Measurements from ENCODE around the gene TNFRSF14. TPM values are rescaled to one million over a fixed set of nuclear protein-coding genes. Genes with fewer than 3 reads are reported as not detected.

TNFRSF14 gene
- total and polyA plus RNA-seq, 2 of the 13 experiments (the other 11 are each of a cell fraction or from before 2014, with no cell fraction given): 11.9 to 49.9 TPM

- 0 out of 2 replicates have a peak, but pooled peaks have one; percentile 38 for TF ChIP-seq ZFP91 (CRISPR knock-in tag; IDR thresholded peaks at IDR 0.05; ENCODE audit: borderline replicate concordance)
- no peak for TF ChIP-seq ZNF18 (CRISPR knock-in tag; IDR thresholded peaks at IDR 0.05; ENCODE audit: insufficient replicate concordance)
- TF ChIP-seq SYNCRIP (IDR thresholded peaks at IDR 0.05; ENCODE audit: insufficient read depth, low read depth, low read length): no peak
- no peak for TF ChIP-seq CENPT (CRISPR knock-in tag; IDR thresholded peaks at IDR 0.05; ENCODE audit: low read depth)
- TF ChIP-seq ZNF281 (CRISPR knock-in tag; IDR thresholded peaks at IDR 0.05; ENCODE audit: borderline replicate concordance): peak; percentile 2; the same call in 1 of the 2 replicates
- TF ChIP-seq ZFP41 (CRISPR knock-in tag; IDR thresholded peaks at IDR 0.05; ENCODE audit: borderline replicate concordance): no peak
- no peak for TF ChIP-seq ZNF557 (CRISPR knock-in tag; IDR thresholded peaks at IDR 0.05)
- TF ChIP-seq SP2 (CRISPR knock-in tag; IDR thresholded peaks at IDR 0.05): no peak
- TF ChIP-seq ZNF614 (CRISPR knock-in tag; IDR thresholded peaks at IDR 0.05; ENCODE audit: borderline replicate concordance): no peak
- TF ChIP-seq ZNF772 (CRISPR knock-in tag; IDR thresholded peaks at IDR 0.05): no peak
- TF ChIP-seq THYN1 (CRISPR knock-in tag; IDR thresholded peaks at IDR 0.05; ENCODE audit: borderline replicate concordance, low read depth): no peak
- 0 out of 2 replicates have a peak, but pooled peaks have one; percentile 4 for TF ChIP-seq DRAP1 (CRISPR knock-in tag; IDR thresholded peaks at IDR 0.05)
- TF ChIP-seq TP53 (CRISPR knock-in tag; conservative IDR thresholded peaks at IDR 0.05): no peak
- no peak for TF ChIP-seq DNMT3B (CRISPR knock-in tag; conservative IDR thresholded peaks at IDR 0.05)
- no peak for TF ChIP-seq RBM39 (IDR thresholded peaks at IDR 0.05; ENCODE audit: low read depth, low read length, poor library complexity, severe bottlenecking)
- no peak for TF ChIP-seq KLF11 (CRISPR knock-in tag; IDR thresholded peaks at IDR 0.05)
- TF ChIP-seq TSC22D2 (CRISPR knock-in tag; IDR thresholded peaks at IDR 0.05; ENCODE audit: borderline replicate concordance): 0 out of 2 replicates have a peak, but pooled peaks have one; percentile 15
- no peak for TF ChIP-seq WIZ (CRISPR knock-in tag; IDR thresholded peaks at IDR 0.05)
- TF ChIP-seq ZNF292 (CRISPR knock-in tag; IDR thresholded peaks at IDR 0.05; ENCODE audit: borderline replicate concordance, low read depth): no peak
- no peak for TF ChIP-seq ZBTB46 (CRISPR knock-in tag; IDR thresholded peaks at IDR 0.05; ENCODE audit: borderline replicate concordance)
- peak; percentile 13; the same call in 1 of the 2 replicates for TF ChIP-seq FOSL2 (CRISPR knock-in tag; IDR thresholded peaks at IDR 0.05)
Observed at GRCh38 chr1:2526824-2527555, 29.2 kb upstream of the TNFRSF14 start (continued).

Data from HepG2 (cell line).